ENCODE data around the gene SLC4A7. TPM values are rescaled to one million over a fixed set of nuclear protein-coding genes. Genes with fewer than 3 reads are reported as not detected.
"Not testable (repeated sequence)": the region's sequence is repeated elsewhere in the genome, so short reads cannot be mapped to it uniquely, and the experiment has no call there.

Gene SLC4A7
- total and polyA plus RNA-seq, 9 donors = 9.7 to 31.3 (median 11.3) TPM

DNA sequence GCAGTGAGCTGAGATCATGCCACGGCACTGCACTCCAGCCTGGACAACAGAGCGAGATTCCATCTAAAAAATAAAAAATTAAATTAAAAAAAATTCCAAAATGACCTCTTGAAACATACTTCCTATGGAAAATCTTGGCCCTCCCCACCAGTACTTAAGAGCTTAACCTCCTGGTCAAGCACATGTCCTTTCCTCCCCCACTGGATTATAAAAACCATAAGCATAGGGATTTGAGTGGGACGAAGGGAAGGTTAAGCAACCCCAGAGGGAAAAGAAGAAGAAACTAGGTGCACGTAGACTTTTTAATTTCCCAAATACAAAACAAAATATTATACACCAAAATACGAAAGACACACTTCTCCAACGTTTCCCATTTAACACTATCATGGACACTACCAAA lies 25.3 kb downstream of the SLC4A7 start:
- no CpG with 5 or more reads among the region's 6 CpGs for WGBS (ENCODE audit: insufficient coverage)
- Histone ChIP-seq H3K9me3 (replicated peaks; ENCODE audit: control insufficient read depth, low read depth, low read length) (no peaks in the 10 kb centered on the region), H3K27me3 (ENCODE audit: control insufficient read depth, insufficient read depth, low read length) (no peaks in the 10 kb centered on the region), H3K4me1 (ENCODE audit: control insufficient read depth, insufficient read depth, low read length) (no peaks in the 10 kb centered on the region), H3K27ac (ENCODE audit: low read length) (no peak overlapping the region), H3K4me3 (ENCODE audit: low read length) (no peak overlapping the region), H3K36me3 (ENCODE audit: control insufficient read depth, insufficient read depth, low read length) (no peaks in the 10 kb centered on the region)
- no peak for DNase-seq

DNA sequence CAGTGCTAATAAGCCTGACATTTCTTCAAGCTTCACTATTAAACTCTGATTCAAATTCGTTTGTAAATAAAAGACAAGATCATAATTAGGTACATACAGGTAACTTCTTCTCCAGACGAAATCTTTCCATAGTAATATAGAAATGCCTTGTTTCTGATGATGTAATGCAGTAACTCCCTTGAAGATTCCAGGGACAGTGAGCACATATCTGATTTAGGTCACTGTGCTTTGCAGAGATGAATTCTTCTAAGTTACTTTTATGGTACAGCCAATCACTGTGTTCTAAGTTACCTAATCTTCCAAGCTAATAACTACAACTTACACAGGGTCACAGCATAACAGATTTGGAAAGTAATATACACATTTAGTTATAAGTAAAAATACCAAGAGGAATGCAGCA lies 27.6 kb downstream of the SLC4A7 start:
- no peak for DNase-seq
- WGBS (ENCODE audit: insufficient coverage) = no CpG with 5 or more reads among the region's 2 CpGs
- no peaks in the 10 kb centered on the region for H3K4me1 ChIP-seq (ENCODE audit: control insufficient read depth, insufficient read depth, low read length)
- H3K9me3 ChIP-seq (replicated peaks; ENCODE audit: control insufficient read depth, low read depth, low read length) = no peaks in the 10 kb centered on the region
- no peaks in the 10 kb centered on the region for H3K27me3 ChIP-seq (ENCODE audit: control insufficient read depth, insufficient read depth, low read length)
- no peak overlapping the region for H3K4me3 ChIP-seq (ENCODE audit: low read length)
- H3K27ac ChIP-seq (ENCODE audit: low read length) = no peak overlapping the region
- no peaks in the 10 kb centered on the region for H3K36me3 ChIP-seq (ENCODE audit: control insufficient read depth, insufficient read depth, low read length)

DNA sequence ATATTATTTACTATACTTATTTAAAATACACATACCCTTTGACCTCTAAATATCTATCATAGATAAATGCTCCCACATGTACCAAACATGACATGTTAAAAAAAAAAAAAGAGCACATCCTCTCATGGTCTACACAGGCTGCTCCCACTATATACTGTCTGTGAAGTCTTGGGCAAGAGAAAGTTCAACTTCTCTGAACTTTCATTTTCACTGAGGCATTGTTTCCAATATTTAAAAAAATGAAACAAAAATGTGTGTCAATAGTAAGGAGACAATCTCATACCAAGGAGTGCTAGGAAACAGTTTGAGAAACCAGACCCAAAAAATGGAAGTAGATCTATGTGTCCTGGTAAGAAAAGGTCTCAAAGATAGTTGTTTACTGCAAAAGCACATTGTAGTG lies 29.3 kb downstream of the SLC4A7 start:
- H3K9me3 ChIP-seq (replicated peaks; ENCODE audit: control insufficient read depth, low read depth, low read length) = no peaks in the 10 kb centered on the region
- no peak overlapping the region for H3K4me3 ChIP-seq (ENCODE audit: low read length)
- H3K36me3 ChIP-seq (ENCODE audit: control insufficient read depth, insufficient read depth, low read length) = no peaks in the 10 kb centered on the region
- H3K27me3 ChIP-seq (ENCODE audit: control insufficient read depth, insufficient read depth, low read length) = no peaks in the 10 kb centered on the region
- no peak overlapping the region for H3K27ac ChIP-seq (ENCODE audit: low read length)
- no peaks in the 10 kb centered on the region for H3K4me1 ChIP-seq (ENCODE audit: control insufficient read depth, insufficient read depth, low read length)
- peak; percentile 19 for DNase-seq

DNA sequence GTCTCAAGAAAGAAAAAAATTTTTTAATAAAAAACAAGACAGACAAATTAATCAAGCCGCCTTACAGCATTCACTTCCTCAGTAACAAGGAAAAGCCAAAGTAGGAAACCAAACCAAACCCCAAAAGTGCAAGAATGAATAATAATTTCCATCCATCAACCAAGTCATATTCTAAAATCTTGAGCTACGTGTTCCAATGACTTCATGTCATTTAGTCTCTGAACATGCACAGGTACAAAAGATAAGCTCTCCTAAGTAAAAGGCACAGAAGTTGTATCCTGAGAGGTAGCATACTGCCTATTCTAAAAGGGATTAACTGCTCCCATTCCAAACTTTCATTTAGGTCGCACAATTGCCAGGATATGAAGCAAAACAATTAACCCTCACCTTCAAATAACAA lies 29.7 kb downstream of the SLC4A7 start:
- no peaks in the 10 kb centered on the region for H3K36me3 ChIP-seq (ENCODE audit: control insufficient read depth, insufficient read depth, low read length)
- no peaks in the 10 kb centered on the region for H3K4me1 ChIP-seq (ENCODE audit: control insufficient read depth, insufficient read depth, low read length)
- no peaks in the 10 kb centered on the region for H3K9me3 ChIP-seq (replicated peaks; ENCODE audit: control insufficient read depth, low read depth, low read length)
- no peak for DNase-seq
- no peak overlapping the region for H3K4me3 ChIP-seq (ENCODE audit: low read length)
- no peaks in the 10 kb centered on the region for H3K27me3 ChIP-seq (ENCODE audit: control insufficient read depth, insufficient read depth, low read length)
- no CpG with 5 or more reads among the region's 3 CpGs for WGBS (ENCODE audit: insufficient coverage)
- no peak overlapping the region for H3K27ac ChIP-seq (ENCODE audit: low read length)

DNA sequence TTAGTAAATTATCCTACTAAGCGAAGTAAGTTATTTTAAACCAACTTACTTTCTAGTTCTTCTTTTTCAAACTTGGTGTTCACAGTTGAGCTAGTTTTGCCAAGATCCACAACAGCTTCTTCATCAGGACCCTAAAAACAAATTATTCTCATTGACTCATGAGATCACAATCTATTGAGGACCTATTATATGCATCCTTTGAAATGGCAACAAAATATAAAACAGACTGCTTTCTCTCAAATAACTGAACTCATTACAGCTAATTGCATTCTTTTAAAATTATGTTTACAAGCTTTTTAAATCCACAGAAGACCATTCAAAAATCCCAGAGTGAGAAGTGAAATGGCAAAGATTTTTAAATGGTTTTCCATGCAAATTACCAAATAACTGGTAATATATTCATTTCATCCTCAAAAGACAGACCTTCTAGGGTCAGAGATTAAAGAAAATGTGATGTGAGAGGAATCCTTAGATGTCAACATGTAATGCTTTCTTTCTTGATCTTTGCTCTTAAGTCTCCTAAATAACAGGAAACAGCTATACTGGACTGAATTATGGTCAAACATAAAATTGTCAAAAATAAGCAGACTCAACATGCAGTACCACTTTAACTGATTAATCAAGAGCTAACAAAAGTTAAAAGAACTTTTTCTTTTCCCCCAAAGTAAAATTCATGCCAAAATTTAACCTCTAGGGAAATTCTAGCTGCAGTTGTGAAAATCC lies 31.7 kb downstream of the SLC4A7 start:
- H3K27me3 ChIP-seq (ENCODE audit: control insufficient read depth, insufficient read depth, low read length) = no peaks in the 10 kb centered on the region
- H3K27ac ChIP-seq (ENCODE audit: low read length) = no peak overlapping the region
- no peaks in the 10 kb centered on the region for H3K4me1 ChIP-seq (ENCODE audit: control insufficient read depth, insufficient read depth, low read length)
- WGBS (ENCODE audit: insufficient coverage) = no CpG with 5 or more reads among the region's 1 CpG
- no peak for DNase-seq
- no peaks in the 10 kb centered on the region for H3K36me3 ChIP-seq (ENCODE audit: control insufficient read depth, insufficient read depth, low read length)
- no peak overlapping the region for H3K4me3 ChIP-seq (ENCODE audit: low read length)
- no peaks in the 10 kb centered on the region for H3K9me3 ChIP-seq (replicated peaks; ENCODE audit: control insufficient read depth, low read depth, low read length)

DNA sequence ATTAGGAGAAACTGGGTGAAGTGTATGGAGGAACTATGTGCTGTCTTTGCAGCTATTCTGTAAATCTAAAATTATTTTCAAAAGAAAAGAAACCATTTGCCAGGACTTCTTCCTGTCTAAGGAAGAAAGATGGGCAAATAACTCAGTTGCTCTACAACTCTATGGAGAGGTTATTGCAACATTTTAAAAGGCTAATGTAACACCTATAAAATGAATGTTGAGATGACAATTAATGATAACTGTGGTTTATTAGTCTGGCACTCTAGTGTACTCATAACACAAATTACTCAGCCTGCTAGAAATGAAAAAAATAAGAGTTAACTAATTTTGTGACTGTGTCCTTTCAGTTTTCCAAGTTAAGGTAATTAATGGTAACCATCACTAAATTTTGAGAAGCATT lies 32.3 kb downstream of the SLC4A7 start:
- Histone ChIP-seq H3K27ac (ENCODE audit: low read length) (no peak overlapping the region), H3K36me3 (ENCODE audit: control insufficient read depth, insufficient read depth, low read length) (peaks cover 3% of the 10 kb centered on the region), H3K27me3 (ENCODE audit: control insufficient read depth, insufficient read depth, low read length) (no peaks in the 10 kb centered on the region), H3K4me3 (ENCODE audit: low read length) (no peak overlapping the region), H3K9me3 (replicated peaks; ENCODE audit: control insufficient read depth, low read depth, low read length) (no peaks in the 10 kb centered on the region), H3K4me1 (ENCODE audit: control insufficient read depth, insufficient read depth, low read length) (no peaks in the 10 kb centered on the region)
- DNase-seq = no peak

DNA sequence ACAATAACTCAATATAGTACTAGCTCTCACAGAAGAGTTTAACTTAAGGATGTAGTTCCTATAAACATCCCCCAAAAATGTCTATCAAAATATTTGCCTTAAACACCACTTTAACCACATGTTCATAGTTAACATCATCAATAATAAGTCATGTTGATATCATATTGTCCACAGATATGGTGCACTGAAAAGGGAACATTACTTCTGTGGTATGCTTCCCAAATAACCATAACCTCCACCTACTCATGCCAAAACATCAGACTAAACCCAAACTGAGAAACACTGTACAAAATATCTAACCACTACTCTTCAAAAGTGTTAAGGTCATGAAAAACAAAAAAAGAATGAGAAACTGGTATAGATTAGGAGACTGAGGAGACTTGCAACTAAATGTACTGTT lies 32.9 kb downstream of the SLC4A7 start:
- H3K27me3 ChIP-seq (ENCODE audit: control insufficient read depth, insufficient read depth, low read length) = no peaks in the 10 kb centered on the region
- no peaks in the 10 kb centered on the region for H3K9me3 ChIP-seq (replicated peaks; ENCODE audit: control insufficient read depth, low read depth, low read length)
- H3K4me1 ChIP-seq (ENCODE audit: control insufficient read depth, insufficient read depth, low read length) = no peaks in the 10 kb centered on the region
- H3K36me3 ChIP-seq (ENCODE audit: control insufficient read depth, insufficient read depth, low read length) = peaks cover 3% of the 10 kb centered on the region
- no peak overlapping the region for H3K27ac ChIP-seq (ENCODE audit: low read length)
- H3K4me3 ChIP-seq (ENCODE audit: low read length) = no peak overlapping the region
- no peak for DNase-seq

DNA sequence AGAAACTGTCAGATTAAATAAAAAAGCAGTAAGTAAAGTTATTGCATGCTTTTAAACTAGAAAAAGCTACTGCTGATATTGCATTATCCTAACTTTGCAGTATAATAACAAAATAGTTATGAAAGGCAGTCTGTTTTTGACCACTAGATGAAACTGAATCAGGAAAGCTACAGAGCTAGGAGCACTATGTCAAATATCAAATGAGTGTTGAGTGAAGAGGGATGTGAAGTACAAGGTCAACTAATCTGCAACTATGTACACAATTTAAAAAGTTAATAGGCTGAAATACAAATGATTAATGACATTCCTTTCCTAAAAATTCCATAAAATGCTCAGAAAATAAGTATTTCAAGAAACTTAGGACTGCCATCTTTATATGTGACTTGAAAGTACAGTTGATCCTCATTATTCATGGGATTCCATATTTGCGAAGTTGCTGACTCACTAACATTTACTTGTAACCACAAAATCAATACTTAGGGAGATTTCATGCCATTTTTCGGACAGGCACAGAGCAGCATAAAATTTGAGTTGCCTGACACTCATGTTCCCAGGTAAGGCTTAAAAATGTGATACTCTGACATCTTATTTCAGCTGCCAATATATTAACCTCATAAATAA lies 34.5 kb downstream of the SLC4A7 start:
- H3K9me3 ChIP-seq (replicated peaks; ENCODE audit: control insufficient read depth, low read depth, low read length) = no peaks in the 10 kb centered on the region
- H3K4me3 ChIP-seq (ENCODE audit: low read length) = no peak overlapping the region
- no peak overlapping the region for H3K27ac ChIP-seq (ENCODE audit: low read length)
- 83% methylated on average over 1 of the region's 2 CpGs for WGBS (ENCODE audit: insufficient coverage)
- no peak for DNase-seq
- H3K36me3 ChIP-seq (ENCODE audit: control insufficient read depth, insufficient read depth, low read length) = peaks cover 3% of the 10 kb centered on the region
- H3K4me1 ChIP-seq (ENCODE audit: control insufficient read depth, insufficient read depth, low read length) = no peaks in the 10 kb centered on the region
- H3K27me3 ChIP-seq (ENCODE audit: control insufficient read depth, insufficient read depth, low read length) = no peaks in the 10 kb centered on the region

DNA sequence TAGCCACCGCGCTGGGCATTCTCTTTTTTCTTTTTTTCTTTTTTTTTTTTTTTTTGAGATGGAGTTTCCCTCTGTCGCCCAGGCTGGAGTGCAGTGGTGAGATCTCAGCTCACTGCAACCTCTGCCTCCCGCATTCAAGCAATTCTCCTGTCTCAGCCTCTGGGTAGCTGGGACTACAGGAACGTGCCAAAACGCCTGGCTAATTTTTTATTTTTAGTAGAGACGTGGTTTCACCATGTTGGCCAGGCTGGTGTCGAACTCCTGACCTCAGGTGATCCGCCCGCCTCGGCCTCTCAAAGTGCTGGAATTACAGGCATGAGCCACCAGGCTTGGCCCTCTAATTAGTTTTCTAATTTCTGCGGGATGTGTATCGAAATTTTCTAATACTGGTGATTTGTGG lies 41.2 kb downstream of the SLC4A7 start:
- not testable (repeated sequence) for H3K27me3 ChIP-seq (ENCODE audit: control insufficient read depth, insufficient read depth, low read length); H3K36me3 ChIP-seq (ENCODE audit: control insufficient read depth, insufficient read depth, low read length); H3K27ac ChIP-seq (ENCODE audit: low read length); H3K4me1 ChIP-seq (ENCODE audit: control insufficient read depth, insufficient read depth, low read length); H3K9me3 ChIP-seq (replicated peaks; ENCODE audit: control insufficient read depth, low read depth, low read length); DNase-seq; H3K4me3 ChIP-seq (ENCODE audit: low read length)
- 96% methylated on average over 8 of the region's 13 CpGs for WGBS (ENCODE audit: insufficient coverage)

DNA sequence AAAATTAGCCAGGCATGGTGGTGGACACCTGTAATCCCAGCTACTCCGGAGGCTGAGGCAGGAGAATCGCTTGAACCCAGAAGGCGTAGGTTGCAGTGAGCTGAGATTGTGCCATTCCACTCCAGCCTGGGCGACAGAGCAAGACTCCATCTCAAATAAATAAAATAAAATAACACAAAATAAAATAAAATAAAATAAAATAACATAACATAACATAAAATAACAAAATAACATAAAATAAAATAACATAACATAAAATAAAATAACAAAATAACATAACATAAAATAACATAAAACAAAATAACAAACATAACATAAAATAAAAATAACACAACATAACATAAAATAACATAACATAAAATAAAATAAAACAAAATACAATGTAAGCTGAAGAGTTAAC lies 45.8 kb downstream of the SLC4A7 start:
- not testable (repeated sequence) for H3K27ac ChIP-seq (ENCODE audit: low read length); H3K4me1 ChIP-seq (ENCODE audit: control insufficient read depth, insufficient read depth, low read length); H3K9me3 ChIP-seq (replicated peaks; ENCODE audit: control insufficient read depth, low read depth, low read length); DNase-seq; H3K27me3 ChIP-seq (ENCODE audit: control insufficient read depth, insufficient read depth, low read length); H3K36me3 ChIP-seq (ENCODE audit: control insufficient read depth, insufficient read depth, low read length); H3K4me3 ChIP-seq (ENCODE audit: low read length)
- no CpG with 5 or more reads among the region's 4 CpGs for WGBS (ENCODE audit: insufficient coverage)

DNA sequence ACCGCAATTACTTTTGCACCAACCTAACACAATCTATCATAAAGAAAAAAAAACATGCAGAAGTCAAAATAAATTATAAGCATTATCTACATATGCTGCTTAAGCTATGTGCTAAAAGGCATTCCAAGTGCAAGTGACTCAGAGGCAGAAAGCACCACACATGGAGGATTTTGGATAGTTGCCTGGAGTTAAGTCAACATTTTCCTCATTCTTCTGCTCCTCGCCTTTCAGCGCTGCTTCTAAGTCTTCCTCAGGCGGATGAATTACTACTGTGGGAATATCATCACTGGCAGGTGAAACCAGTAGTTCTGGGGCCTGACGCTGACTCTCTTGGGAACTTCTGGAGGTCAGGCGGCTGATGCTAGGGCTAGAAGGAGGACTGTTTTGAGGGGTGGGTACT lies 53.1 kb downstream of the SLC4A7 start:
- no peaks in the 10 kb centered on the region for H3K9me3 ChIP-seq (replicated peaks; ENCODE audit: control insufficient read depth, low read depth, low read length)
- H3K27me3 ChIP-seq (ENCODE audit: control insufficient read depth, insufficient read depth, low read length) = no peaks in the 10 kb centered on the region
- no peaks in the 10 kb centered on the region for H3K4me1 ChIP-seq (ENCODE audit: control insufficient read depth, insufficient read depth, low read length)
- H3K4me3 ChIP-seq (ENCODE audit: low read length) = no peak overlapping the region
- H3K36me3 ChIP-seq (ENCODE audit: control insufficient read depth, insufficient read depth, low read length) = peaks cover 25% of the 10 kb centered on the region
- no peak overlapping the region for H3K27ac ChIP-seq (ENCODE audit: low read length)
- peak; percentile 87 for DNase-seq
- WGBS (ENCODE audit: insufficient coverage) = 40% methylated on average over 2 of the region's 6 CpGs

Measured in muscle of leg (tissue), 11 donors.